GM23338 (cell line): ENCODE measurements around the gene EZH1. TPM values are rescaled to one million over a fixed set of nuclear protein-coding genes. Genes with fewer than 3 reads are reported as not detected.
A peak's percentile ranks its signal among the peaks of the same experiment; 100 is the strongest.

Experiments used
- ATAC-seq: fragments of 200-7000 bp; cut with Tn5 transposase; 3 replicates; pipeline ENCODE4 v1.9.1; 2020
- DNase-seq: peaks from one replicate; pipeline ENCODE4 v3.0.0-alpha.2; 2015; ENCODE audit warnings: low spot score
- H2AFZ ChIP-seq: fragments of 200-600 bp; sonication (generic); 2 replicates; pipeline ENCODE4 v1.8.0; 2016; ENCODE audit warnings: antibody characterized with exemption, mild to moderate bottlenecking, moderate library complexity
- H3F3A ChIP-seq: fragments of 200-600 bp; sonication (generic); replicated peaks from 2 replicates; pipeline ENCODE4 v1.8.0; 2017; ENCODE audit warnings: antibody characterized with exemption, mixed run types, low read depth
- H3K27ac ChIP-seq: fragments of 200-600 bp; sonication (generic); 2 replicates; pipeline ENCODE4 v1.6.1; 2016; ENCODE audit warnings: low read depth
- H3K27me3 ChIP-seq: fragments of 200-600 bp; sonication (generic); 2 replicates; pipeline ENCODE4 v1.8.0; 2016; ENCODE audit warnings: mild to moderate bottlenecking, mixed run types, moderate library complexity; ENCODE audit not compliant: insufficient read depth
- H3K36me3 ChIP-seq: fragments of 200-600 bp; sonication (generic); 2 replicates; pipeline ENCODE4 v1.8.0; 2016; ENCODE audit warnings: mild to moderate bottlenecking; ENCODE audit not compliant: insufficient read depth
- H3K4me1 ChIP-seq: fragments of 200-600 bp; sonication (generic); 2 replicates; pipeline ENCODE4 v1.8.0; 2016; ENCODE audit warnings: mild to moderate bottlenecking, moderate library complexity; ENCODE audit not compliant: insufficient read depth
- H3K4me2 ChIP-seq: fragments of 200-600 bp; sonication (generic); 2 replicates; pipeline ENCODE4 v1.7.1; 2017; ENCODE audit warnings: mixed run types
- H3K4me3 ChIP-seq: fragments of 200-600 bp; sonication (generic); 2 replicates; pipeline ENCODE4 v1.6.1; 2016; ENCODE audit warnings: mixed run types
- H3K79me2 ChIP-seq: fragments of 200-600 bp; sonication (generic); replicated peaks from 2 replicates; pipeline ENCODE4 v1.8.0; 2017; ENCODE audit warnings: mild to moderate bottlenecking; ENCODE audit not compliant: insufficient read depth
- H3K9me2 ChIP-seq: fragments of 200-600 bp; sonication (generic); 2 replicates; pipeline ENCODE4 v1.8.0; 2017; ENCODE audit not compliant: insufficient read depth
- H4K20me1 ChIP-seq: fragments of 200-600 bp; sonication (generic); replicated peaks from 2 replicates; pipeline ENCODE4 v1.8.0; 2017; ENCODE audit warnings: mild to moderate bottlenecking; ENCODE audit not compliant: insufficient read depth
- H3K27ac Mint-ChIP-seq: 2 replicates; pipeline ENCODE4 v1.8.0; 2020; ENCODE audit warnings: inconsistent platforms, mild to moderate bottlenecking, moderate library complexity, mixed read lengths
- H3K27me3 Mint-ChIP-seq: 3 replicates; pipeline ENCODE4 v1.8.0; 2022; ENCODE audit warnings: low read depth, mild to moderate bottlenecking, moderate library complexity, mixed read lengths, inconsistent platforms; ENCODE audit not compliant: insufficient read depth, poor library complexity
- H3K36me3 Mint-ChIP-seq: 3 replicates; pipeline ENCODE4 v1.8.0; 2021; ENCODE audit warnings: low read depth, mild to moderate bottlenecking, inconsistent platforms, moderate library complexity, mixed read lengths
- H3K4me1 Mint-ChIP-seq: 3 replicates; pipeline ENCODE4 v1.8.0; 2020; ENCODE audit warnings: mild to moderate bottlenecking, inconsistent platforms, mixed read lengths
- H3K4me3 Mint-ChIP-seq: 3 replicates; pipeline ENCODE4 v1.8.0; 2021; ENCODE audit warnings: moderate library complexity, mild to moderate bottlenecking, inconsistent platforms, mixed read lengths
- H3K9me3 Mint-ChIP-seq: 3 replicates; pipeline ENCODE4 v1.8.0; 2020; ENCODE audit warnings: moderate library complexity, mild to moderate bottlenecking, inconsistent platforms, mixed read lengths
- CREB1 ChIP-seq: fragments of 250-450 bp; sonication (Bioruptor Pico); IDR thresholded peaks from 2 replicates; pipeline ENCODE4 v1.5.0; 2020; ENCODE audit warnings: low read depth, mild to moderate bottlenecking, moderate library complexity
- EZH2 ChIP-seq: fragments of 200-600 bp; sonication (generic); IDR thresholded peaks from one replicate; pipeline ENCODE4 v1.8.0; 2017; ENCODE audit warnings: antibody characterized with exemption, mild to moderate bottlenecking, low read depth; ENCODE audit not compliant: unreplicated experiment
- EZH2phosphoT487 ChIP-seq: fragments of 200-600 bp; sonication (generic); IDR thresholded peaks from one replicate; pipeline ENCODE4 v1.8.1; 2018; ENCODE audit warnings: antibody characterized with exemption; ENCODE audit not compliant: unreplicated experiment
- JUNB ChIP-seq: IDR thresholded peaks from one replicate; pipeline ENCODE4 v1.6.1; 2016; ENCODE audit warnings: antibody characterized with exemption; ENCODE audit not compliant: unreplicated experiment
- NANOG ChIP-seq: IDR thresholded peaks from 2 replicates; pipeline ENCODE4 v1.6.1; 2016; ENCODE audit warnings: antibody characterized with exemption, borderline replicate concordance
- POLR2AphosphoS5 ChIP-seq: IDR thresholded peaks from 2 replicates; pipeline ENCODE4 v1.6.1; 2016; ENCODE audit warnings: antibody characterized with exemption, low read depth
- REST ChIP-seq: IDR thresholded peaks from one replicate; pipeline ENCODE4 v1.6.1; 2018; ENCODE audit warnings: antibody characterized with exemption; ENCODE audit not compliant: unreplicated experiment
- STAT1 ChIP-seq: IDR thresholded peaks from one replicate; pipeline ENCODE4 v1.6.1; 2016; ENCODE audit warnings: antibody characterized with exemption; ENCODE audit not compliant: unreplicated experiment
- ZNF114 ChIP-seq: fragments of 250-450 bp; sonication (Bioruptor Pico); IDR thresholded peaks from 2 replicates; pipeline ENCODE4 v1.5.0; 2020; ENCODE audit warnings: mild to moderate bottlenecking, moderate library complexity
- ZNF331 ChIP-seq: fragments of 250-450 bp; sonication (Bioruptor Pico); IDR thresholded peaks from 2 replicates; pipeline ENCODE4 v1.5.0; 2020; ENCODE audit warnings: low read depth, mild to moderate bottlenecking, moderate library complexity
- polyA plus RNA-seq: library from polyadenylated mRNA; unstranded; fragments of >200 nt; fragmentation: Nextera tagmentation; extraction: Ambion mirVana; gene quantifications from 2 replicates; pipeline ENCODE4 v1.2.1, GENCODE V29; 2016
- total RNA-seq: library from RNA; depleted of rRNA; stranded (reverse); fragments of >200 nt; shearing (Covaris generic); gene quantifications from 2 replicates; pipeline ENCODE4 v1.2.3, GENCODE V29; 2014
- TF ChIP-seq, protein P1 (sequence below): IDR thresholded peaks from 2 replicates; pipeline ENCODE4 v1.6.1; 2016; ENCODE audit warnings: antibody characterized with exemption
- TF ChIP-seq, protein P2 (sequence below), 2 experiments: fragments of 200-600 bp in 1 of 2; sonication (generic) in 1 of 2; conservative IDR thresholded peaks; 2 replicates each; pipeline versions ENCODE4 v1.5.1 to v1.6.1; 2016 to 2017; ENCODE audit warnings: antibody characterized with exemption in 2 of 2, low read depth in 2 of 2, mild to moderate bottlenecking in 2 of 2, moderate library complexity in 1 of 2

EZH1 gene
- total and polyA plus RNA-seq, 2 experiments from 2014 or later, result 16.9 to 18.0 TPM

DNA sequence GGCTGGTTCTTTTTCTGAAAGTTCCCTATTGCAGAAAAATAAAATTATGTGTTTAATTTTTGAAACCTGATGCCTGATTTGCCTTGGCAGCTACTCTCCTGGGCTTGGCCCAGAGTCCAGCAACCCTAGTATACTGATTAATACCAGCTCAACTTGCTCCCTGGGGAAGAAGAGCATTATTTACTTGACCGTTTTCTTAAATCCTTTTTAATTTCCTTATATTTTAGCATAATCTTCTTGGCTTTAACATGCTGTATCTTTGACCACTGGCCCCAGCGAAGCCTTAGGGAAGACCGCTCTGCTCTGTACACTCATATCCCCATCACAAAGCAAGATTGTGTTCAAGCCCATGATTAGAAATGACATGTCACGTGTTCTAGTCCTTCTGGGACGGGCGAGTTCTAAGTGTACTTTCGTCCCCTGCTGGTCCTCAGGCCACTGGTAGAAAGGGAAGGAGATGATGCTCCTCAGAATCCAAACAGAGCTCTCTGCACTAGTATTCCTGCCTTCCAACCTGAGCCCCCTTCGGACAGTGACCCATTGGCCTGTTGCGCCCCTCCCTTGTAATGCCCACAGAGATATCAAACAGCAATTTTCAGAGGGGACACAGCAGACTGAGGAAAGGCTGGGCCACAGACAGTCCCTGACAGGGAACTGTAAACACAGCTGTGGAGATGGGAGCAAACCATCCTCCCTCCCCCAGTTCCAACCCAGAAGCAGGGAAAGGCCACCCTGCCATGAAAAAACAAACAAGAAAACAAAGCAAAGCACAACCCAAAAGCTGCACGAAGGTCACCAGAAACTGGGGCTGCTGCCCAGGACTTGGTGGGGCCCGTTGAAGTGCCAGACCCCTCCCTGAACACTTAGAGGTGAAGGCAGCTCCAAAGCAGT, 4.3 kb upstream of the EZH1 start:
- Mint-ChIP-seq H3K9me3 (peaks cover 11% of the 10 kb centered on the region), H3K27me3 (peaks cover 17% of the 10 kb centered on the region), H3K4me1 (peaks cover 22% of the 10 kb centered on the region), H3K27ac (no peak overlapping the region), H3K4me3 (no peak overlapping the region; the same call in 2 of the 3 replicates), H3K36me3 (peaks cover 5% of the 10 kb centered on the region; the same call in 2 of the 3 replicates)
- Histone ChIP-seq H3F3A (0 out of 2 replicates have a peak, but pooled peaks cover 9% of the 10 kb centered on the region), H3K79me2 (no peaks in the 10 kb centered on the region), H3K27ac (no peak overlapping the region), H3K4me3 (no peak overlapping the region), H3K4me2 (peak overlapping the region; percentile 61; the same call in 1 of the 2 replicates), H3K36me3 (no peaks in the 10 kb centered on the region), H4K20me1 (no peaks in the 10 kb centered on the region), H3K27me3 (peaks cover 18% of the 10 kb centered on the region), H2AFZ (peak overlapping the region; percentile 85), H3K9me2 (peaks cover 5% of the 10 kb centered on the region; the same call in 1 of the 2 replicates), H3K4me1 (peaks cover 28% of the 10 kb centered on the region)
- no peak for TF ChIP-seq REST
- no peak for DNase-seq
- ATAC-seq, result no peak

DNA sequence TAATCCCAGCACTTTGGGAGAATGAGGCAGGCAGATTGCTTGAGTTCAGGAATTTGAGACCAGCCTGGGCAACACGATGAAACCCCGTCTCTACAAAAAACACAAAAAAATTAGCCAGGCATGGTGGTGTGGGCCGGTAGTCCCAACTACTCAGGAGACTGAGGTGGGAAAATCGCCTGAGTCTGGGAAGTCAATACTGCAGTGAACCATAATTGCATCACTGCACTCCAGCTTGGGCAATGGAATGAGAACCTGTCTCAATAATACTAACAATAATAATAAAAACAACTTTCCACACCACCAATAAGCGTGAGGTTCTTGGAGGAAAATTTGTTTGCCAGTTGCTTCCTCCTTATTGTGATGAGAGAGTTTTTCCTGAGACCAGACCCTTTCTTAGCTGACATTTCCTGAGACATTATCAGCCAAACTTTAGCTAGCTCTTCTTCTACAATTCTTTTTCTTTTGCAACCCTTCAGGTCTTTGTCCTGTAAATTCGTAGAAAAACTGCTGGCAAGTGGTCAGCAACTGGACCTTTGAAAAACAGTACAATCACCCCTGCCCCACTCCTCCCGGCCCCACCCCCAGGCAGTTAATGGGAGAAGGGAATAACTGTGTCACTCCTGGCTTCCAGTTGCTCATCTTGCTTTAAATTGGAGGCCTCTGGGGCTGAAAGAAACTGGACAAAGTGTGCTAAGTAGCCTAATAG, 3.5 kb upstream of the EZH1 start:
- Mint-ChIP-seq H3K36me3 (peaks cover 5% of the 10 kb centered on the region; the same call in 2 of the 3 replicates), H3K4me3 (no peak overlapping the region), H3K27ac (no peak overlapping the region), H3K9me3 (peaks cover 11% of the 10 kb centered on the region), H3K4me1 (peaks cover 28% of the 10 kb centered on the region), H3K27me3 (peaks cover 20% of the 10 kb centered on the region)
- Histone ChIP-seq H2AFZ (peak overlapping the region; percentile 87), H3K36me3 (no peaks in the 10 kb centered on the region), H3K27me3 (peaks cover 18% of the 10 kb centered on the region), H3K4me2 (peak overlapping the region; percentile 61), H3K27ac (no peak overlapping the region), H3K9me2 (peaks cover 5% of the 10 kb centered on the region; the same call in 1 of the 2 replicates), H3K79me2 (peaks cover 5% of the 10 kb centered on the region), H4K20me1 (no peaks in the 10 kb centered on the region), H3K4me3 (no peak overlapping the region), H3F3A (0 out of 2 replicates have a peak, but pooled peaks cover 14% of the 10 kb centered on the region), H3K4me1 (peaks cover 35% of the 10 kb centered on the region)
- ATAC-seq (no peak), DNase-seq (no peak)
- TF ChIP-seq NANOG (no peak), EZH2 (no peak), STAT1 (no peak), CREB1 (CRISPR knock-in tag) (no peak), REST (no peak), POLR2AphosphoS5 (no peak), ZNF331 (CRISPR knock-in tag) (no peak), EZH2phosphoT487 (no peak), ZNF114 (CRISPR knock-in tag) (no peak), JUNB (no peak)
- TF ChIP-seq, protein P1, sequence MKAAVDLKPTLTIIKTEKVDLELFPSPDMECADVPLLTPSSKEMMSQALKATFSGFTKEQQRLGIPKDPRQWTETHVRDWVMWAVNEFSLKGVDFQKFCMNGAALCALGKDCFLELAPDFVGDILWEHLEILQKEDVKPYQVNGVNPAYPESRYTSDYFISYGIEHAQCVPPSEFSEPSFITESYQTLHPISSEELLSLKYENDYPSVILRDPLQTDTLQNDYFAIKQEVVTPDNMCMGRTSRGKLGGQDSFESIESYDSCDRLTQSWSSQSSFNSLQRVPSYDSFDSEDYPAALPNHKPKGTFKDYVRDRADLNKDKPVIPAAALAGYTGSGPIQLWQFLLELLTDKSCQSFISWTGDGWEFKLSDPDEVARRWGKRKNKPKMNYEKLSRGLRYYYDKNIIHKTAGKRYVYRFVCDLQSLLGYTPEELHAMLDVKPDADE, result no peak
- TF ChIP-seq, protein P2, sequence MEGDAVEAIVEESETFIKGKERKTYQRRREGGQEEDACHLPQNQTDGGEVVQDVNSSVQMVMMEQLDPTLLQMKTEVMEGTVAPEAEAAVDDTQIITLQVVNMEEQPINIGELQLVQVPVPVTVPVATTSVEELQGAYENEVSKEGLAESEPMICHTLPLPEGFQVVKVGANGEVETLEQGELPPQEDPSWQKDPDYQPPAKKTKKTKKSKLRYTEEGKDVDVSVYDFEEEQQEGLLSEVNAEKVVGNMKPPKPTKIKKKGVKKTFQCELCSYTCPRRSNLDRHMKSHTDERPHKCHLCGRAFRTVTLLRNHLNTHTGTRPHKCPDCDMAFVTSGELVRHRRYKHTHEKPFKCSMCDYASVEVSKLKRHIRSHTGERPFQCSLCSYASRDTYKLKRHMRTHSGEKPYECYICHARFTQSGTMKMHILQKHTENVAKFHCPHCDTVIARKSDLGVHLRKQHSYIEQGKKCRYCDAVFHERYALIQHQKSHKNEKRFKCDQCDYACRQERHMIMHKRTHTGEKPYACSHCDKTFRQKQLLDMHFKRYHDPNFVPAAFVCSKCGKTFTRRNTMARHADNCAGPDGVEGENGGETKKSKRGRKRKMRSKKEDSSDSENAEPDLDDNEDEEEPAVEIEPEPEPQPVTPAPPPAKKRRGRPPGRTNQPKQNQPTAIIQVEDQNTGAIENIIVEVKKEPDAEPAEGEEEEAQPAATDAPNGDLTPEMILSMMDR (conservative IDR thresholded peaks at IDR 0.05; ENCODE audit: low read depth in 2 of 2), result no peak
